Vagina (tissue), 2 donors: ENCODE results near the gene ZNF516. TPM values are rescaled to one million over a fixed set of nuclear protein-coding genes. Genes with fewer than 3 reads are reported as not detected.
A peak's percentile ranks its signal among the peaks of the same experiment; 100 is the strongest.

Experiments used
- DNase-seq, 2 donors: peaks; one replicate each; pipeline ENCODE4 v3.0.0-alpha.2; 2017; ENCODE audit errors: extremely low spot score in 2 of 2
- H3K27ac ChIP-seq: fragments of 200-600 bp; sonication (generic); one replicate; pipeline ENCODE4 v1.5.1; 2019
- H3K27me3 ChIP-seq: fragments of 200-600 bp; sonication (generic); one replicate; pipeline ENCODE4 v1.5.1; 2019
- H3K36me3 ChIP-seq, 2 donors: fragments of 200-600 bp; sonication (generic); one replicate each; pipeline ENCODE4 v1.5.1; 2017 to 2019
- H3K4me1 ChIP-seq: fragments of 200-600 bp; sonication (generic); one replicate; pipeline ENCODE4 v1.5.1; 2019
- H3K4me3 ChIP-seq, 2 donors: fragments of 200-600 bp; sonication (generic); 1 replicate in 1 of 2; 2 replicates in 1 of 2; pipeline ENCODE4 v1.5.1; 2016 to 2019
- H3K9me3 ChIP-seq: fragments of 200-600 bp; sonication (generic); one replicate; pipeline ENCODE4 v1.5.1; 2019
- CTCF ChIP-seq, 3 experiments: fragments of 450-650 bp in 2 of 3; fragments of 200-600 bp in 1 of 3; sonication (generic) in 1 of 3; IDR thresholded peaks; one replicate each; pipeline ENCODE4 v1.5.1; 2017 to 2019; ENCODE audit warnings: antibody characterized with exemption in 3 of 3, mild to moderate bottlenecking in 2 of 3, moderate library complexity in 2 of 3
- POLR2A ChIP-seq, 2 donors: fragments of 450-650 bp; IDR thresholded peaks; one replicate each; pipeline ENCODE4 v1.6.1; 2017; ENCODE audit warnings: antibody characterized with exemption in 2 of 2, mild to moderate bottlenecking in 2 of 2, moderate library complexity in 2 of 2
- POLR2AphosphoS5 ChIP-seq, 2 donors: sonication (generic); formaldehyde crosslinking; IDR thresholded peaks; one replicate each; pipeline ENCODE4 v1.9.0; 2017; ENCODE audit warnings: antibody characterized with exemption in 2 of 2, mild to moderate bottlenecking in 2 of 2, low read depth in 1 of 2; ENCODE audit not compliant: insufficient read depth in 1 of 2
- intact Hi-C: fragments of 100-400 bp; cut with DNase I; formaldehyde crosslinking; loops from one replicate; pipeline ENCODE4 v1.15.1; 2023
- total RNA-seq: library from RNA; depleted of rRNA; stranded (reverse); fragments of >200 nt; gene quantifications from one replicate; pipeline ENCODE4 v1.2.3, GENCODE V29; 2016

ZNF516 gene
- total RNA-seq, 1 donor from 2014 or later = 46.4 TPM

- Histone ChIP-seq H3K9me3 (no peaks in the 10 kb centered on the region), H3K36me3 (no peaks in the 10 kb centered on the region), H3K4me3 (peak overlapping the region; percentile 79 to 99), H3K4me1 (peaks cover 5% of the 10 kb centered on the region), H3K27me3 (no peaks in the 10 kb centered on the region), H3K27ac (peak overlapping the region; percentile 95)
- no peak for DNase-seq
- intact Hi-C loops = loop anchor here (10.0 kb wide), 1 partner anchor 82 kb away; no protein-coding TSS in a partner anchor
- TF ChIP-seq POLR2A (IDR thresholded peaks at IDR 0.05) (peak in 1 of 2 donors; percentile 24), POLR2AphosphoS5 (IDR thresholded peaks at IDR 0.05; ENCODE audit: insufficient read depth in 1 of 2, low read depth in 1 of 2) (peak in 1 of 2 donors; percentile 68), CTCF (IDR thresholded peaks at IDR 0.05) (peak in 1 of 3 experiments; percentile 5)
Measured at GRCh38 chr18:76496194-76496890, 1.3 kb upstream of the ZNF516 start.

- Histone ChIP-seq H3K4me1 (peaks cover 6% of the 10 kb centered on the region), H3K27ac (peak overlapping the region; percentile 95), H3K4me3 (peak overlapping the region; percentile 79 to 99), H3K36me3 (no peaks in the 10 kb centered on the region), H3K9me3 (no peaks in the 10 kb centered on the region), H3K27me3 (no peaks in the 10 kb centered on the region)
- DNase-seq = no peak
- TF ChIP-seq CTCF (IDR thresholded peaks at IDR 0.05) = no peak
- TF ChIP-seq POLR2AphosphoS5 (IDR thresholded peaks at IDR 0.05; ENCODE audit: insufficient read depth in 1 of 2, low read depth in 1 of 2) = peak in 1 of 2 donors; percentile 58
- no peak for TF ChIP-seq POLR2A (IDR thresholded peaks at IDR 0.05)
- intact Hi-C loops = loop anchor here (10.0 kb wide), 1 partner anchor 81 kb away; no protein-coding TSS in a partner anchor
Measured at GRCh38 chr18:76495435-76496193, 572 bp upstream of the ZNF516 start.

GRCh38 chr18:76494231-76495005, 624 bp downstream of the ZNF516 start:
- intact Hi-C loops = loop anchor here (5.0 to 10.0 kb wide), 2 partner anchors 42 to 80 kb away; no protein-coding TSS in a partner anchor
- Histone ChIP-seq H3K27ac (peak overlapping the region; percentile 97), H3K4me3 (peak overlapping the region; percentile 79 to 99), H3K36me3 (no peaks in the 10 kb centered on the region), H3K9me3 (no peaks in the 10 kb centered on the region), H3K4me1 (peaks cover 18% of the 10 kb centered on the region), H3K27me3 (no peaks in the 10 kb centered on the region)
- no peak for DNase-seq
- peak in 1 of 2 donors; percentile 54 for TF ChIP-seq POLR2AphosphoS5 (IDR thresholded peaks at IDR 0.05; ENCODE audit: insufficient read depth in 1 of 2, low read depth in 1 of 2)
- no peak for TF ChIP-seq POLR2A (IDR thresholded peaks at IDR 0.05)
- no peak for TF ChIP-seq CTCF (IDR thresholded peaks at IDR 0.05)

GRCh38 chr18:76493213-76494161, 1.6 kb downstream of the ZNF516 start:
- H3K36me3 ChIP-seq = no peaks in the 10 kb centered on the region
- H3K27me3 ChIP-seq = no peaks in the 10 kb centered on the region
- peak overlapping the region; percentile 97 for H3K27ac ChIP-seq
- no peaks in the 10 kb centered on the region for H3K9me3 ChIP-seq
- intact Hi-C loops = loop anchor here (5.0 to 10.0 kb wide), 2 partner anchors 41 to 79 kb away; no protein-coding TSS in a partner anchor
- H3K4me3 ChIP-seq = peak overlapping the region; percentile 79 to 99
- DNase-seq = no peak
- TF ChIP-seq POLR2A (IDR thresholded peaks at IDR 0.05) (no peak), POLR2AphosphoS5 (IDR thresholded peaks at IDR 0.05; ENCODE audit: insufficient read depth in 1 of 2, low read depth in 1 of 2) (peak in 1 of 2 donors; percentile 6)
- H3K4me1 ChIP-seq = peaks cover 23% of the 10 kb centered on the region
